SK-N-SH (cell line): ENCODE data around the gene ANKS1B. TPM values are rescaled to one million over a fixed set of nuclear protein-coding genes. Genes with fewer than 3 reads are reported as not detected.

Experiments used
- CTCF ChIA-PET: fragments of 300-600, 350-600 bp; formaldehyde crosslinking; extraction: SDS; loops from one replicate; lab custom pipeline; 2021; lab: Yijun Ruan, JAX
- POLR2A ChIA-PET: fragments of 350-600 bp; sonication (Branson Sonifier 250); formaldehyde crosslinking; extraction: SDS; loops from one replicate; lab custom pipeline; 2020; ENCODE audit warnings: antibody characterized with exemption, inconsistent platforms; lab: Yijun Ruan, JAX
- DNase-seq: peaks from one replicate; pipeline ENCODE4 v3.0.0; 2012
- H2AFZ ChIP-seq: fragments of 200-600 bp; sonication (generic); 2 replicates; pipeline ENCODE4 v1.8.1; 2016; ENCODE audit warnings: antibody characterized with exemption, mild to moderate bottlenecking, low read depth
- H3F3A ChIP-seq: fragments of 200-600 bp; sonication (generic); replicated peaks from 2 replicates; pipeline ENCODE3; 2016; ENCODE audit warnings: antibody characterized with exemption, mild to moderate bottlenecking; ENCODE audit not compliant: insufficient read depth
- H3K27ac ChIP-seq, 2 experiments: fragments of 200-500 bp in 1 of 2; fragments of 200-600 bp in 1 of 2; sonication (Bioruptor generic) in 1 of 2; sonication (generic), shearing (Covaris generic) in 1 of 2; 2 replicates each; pipeline versions ENCODE4 v1.5.1 to v1.6.1; 2014 to 2016; ENCODE audit warnings: low read depth in 2 of 2, inconsistent platforms in 1 of 2, low read length in 1 of 2, mild to moderate bottlenecking in 1 of 2, mixed read lengths in 1 of 2
- H3K27me3 ChIP-seq: fragments of 200-600 bp; sonication (generic), shearing (Covaris generic); 2 replicates; pipeline ENCODE4 v1.6.1; 2016; ENCODE audit warnings: mixed run types; ENCODE audit not compliant: insufficient read depth
- H3K36me3 ChIP-seq, 2 experiments: fragments of 200-500 bp in 1 of 2; fragments of 200-600 bp in 1 of 2; sonication (Bioruptor generic) in 1 of 2; sonication (generic) in 1 of 2; replicated peaks in 1 of 2; 2 replicates each; pipeline versions ENCODE3 to v1.5.1; 2014 to 2016; ENCODE audit warnings: low read length in 1 of 2, mild to moderate bottlenecking in 1 of 2; ENCODE audit not compliant: insufficient read depth in 2 of 2, control insufficient read depth in 1 of 2
- H3K4me1 ChIP-seq, 2 experiments: fragments of 200-500 bp in 1 of 2; fragments of 200-600 bp in 1 of 2; sonication (Bioruptor generic) in 1 of 2; sonication (generic), shearing (Covaris generic) in 1 of 2; 2 replicates each; pipeline versions ENCODE4 v1.5.1 to v1.6.1; 2014 to 2016; ENCODE audit warnings: low read depth in 1 of 2, low read length in 1 of 2, mixed run types in 1 of 2; ENCODE audit not compliant: insufficient read depth in 2 of 2, control insufficient read depth in 1 of 2
- H3K4me2 ChIP-seq: fragments of 200-600 bp; sonication (generic), shearing (Covaris generic); 2 replicates; pipeline ENCODE4 v1.6.1; 2017; ENCODE audit warnings: mixed run types
- H3K4me3 ChIP-seq, 2 experiments: fragments of 200-500 bp in 1 of 2; fragments of 200-600 bp in 1 of 2; sonication (Bioruptor generic) in 1 of 2; sonication (generic), shearing (Covaris generic) in 1 of 2; 2 replicates each; pipeline versions ENCODE4 v1.5.1 to v1.8.1; 2014 to 2016; ENCODE audit warnings: low read depth in 2 of 2, inconsistent platforms in 1 of 2, low read length in 1 of 2, mild to moderate bottlenecking in 1 of 2, mixed read lengths in 1 of 2, moderate library complexity in 1 of 2
- H3K79me2 ChIP-seq: fragments of 200-600 bp; sonication (generic); 2 replicates; pipeline ENCODE4 v1.8.1; 2017; ENCODE audit warnings: mild to moderate bottlenecking; ENCODE audit not compliant: insufficient read depth
- H3K9ac ChIP-seq: fragments of 200-600 bp; sonication (generic); 2 replicates; pipeline ENCODE4 v1.6.1; 2017; ENCODE audit warnings: mixed run types
- H3K9me2 ChIP-seq: fragments of 200-600 bp; sonication (generic); 2 replicates; pipeline ENCODE4 v1.6.1; 2017; ENCODE audit warnings: mixed run types
- H3K9me3 ChIP-seq: fragments of 200-600 bp; sonication (generic); 2 replicates; pipeline ENCODE4 v1.6.1; 2017; ENCODE audit warnings: mixed run types, mild to moderate bottlenecking, moderate library complexity
- H4K20me1 ChIP-seq: fragments of 200-600 bp; sonication (generic); 2 replicates; pipeline ENCODE4 v1.6.1; 2017; ENCODE audit warnings: mild to moderate bottlenecking, mixed run types; ENCODE audit not compliant: insufficient read depth
- CHD2 ChIP-seq: fragments of 150-350 bp; IDR thresholded peaks from 2 replicates; pipeline ENCODE4 v1.6.1; 2018; ENCODE audit warnings: low read length; ENCODE audit not compliant: partially characterized antibody
- EP300 ChIP-seq, 2 experiments: IDR thresholded peaks; 2 replicates each; pipeline versions ENCODE4 v1.4.0 to v1.6.1; 2012; ENCODE audit warnings: borderline replicate concordance in 1 of 2, low read depth in 1 of 2, low read length in 1 of 2
- GABPA ChIP-seq: IDR thresholded peaks from 2 replicates; pipeline ENCODE4 v1.4.0; 2012; ENCODE audit warnings: low read depth, mild to moderate bottlenecking
- MXI1 ChIP-seq: IDR thresholded peaks from 2 replicates; pipeline ENCODE4 v1.6.1; 2012; ENCODE audit warnings: mild to moderate bottlenecking, low read depth, low read length, improper control_type of control experiment
- NFIC ChIP-seq: IDR thresholded peaks from 2 replicates; pipeline ENCODE4 v1.4.0; 2012; ENCODE audit warnings: borderline replicate concordance
- POLR2AphosphoS5 ChIP-seq: IDR thresholded peaks from 2 replicates; pipeline ENCODE4 v1.6.1; 2012; ENCODE audit warnings: low read depth, low read length
- RCOR1 ChIP-seq: fragments of 150-350 bp; IDR thresholded peaks from 2 replicates; pipeline ENCODE4 v1.6.1; 2017; ENCODE audit warnings: antibody characterized with exemption, low read length
- REST ChIP-seq: IDR thresholded peaks from 2 replicates; pipeline ENCODE4 v1.6.1; 2012; ENCODE audit warnings: mild to moderate bottlenecking, low read depth, low read length, moderate library complexity
- TCF12 ChIP-seq: IDR thresholded peaks from 2 replicates; pipeline ENCODE4 v1.4.0; 2012
- WGBS: methylation state at CpG from one replicate; pipeline ENCODE4 v1.1.6; 2017; ENCODE audit warnings: low lambda C conversion rate; 5-methylcytosine and 5-hydroxymethylcytosine counted together
- polyA plus RNA-seq, 3 experiments: library from polyadenylated mRNA; depleted of rRNA; stranded (reverse); fragments of >200 nt; gene quantifications; 2 replicates each; pipeline ENCODE4 v1.2.3, GENCODE V29; 2012
- TF ChIP-seq, protein P1 (sequence below): fragments of 150-350 bp; IDR thresholded peaks from 2 replicates; pipeline ENCODE4 v1.6.1; 2016; ENCODE audit warnings: mild to moderate bottlenecking, low read depth, low read length
- TF ChIP-seq, protein P2 (sequence below): fragments of 150-350 bp; IDR thresholded peaks from 2 replicates; pipeline ENCODE4 v1.6.1; 2017; ENCODE audit warnings: antibody characterized with exemption, low read length, low read depth, borderline replicate concordance
- TF ChIP-seq, protein P3 (sequence below): IDR thresholded peaks from 2 replicates; pipeline ENCODE4; 2012

ANKS1B gene
- polyA plus RNA-seq, 1 of the 3 experiments (the other 2 are of a cell fraction): 1.8 TPM

DNA sequence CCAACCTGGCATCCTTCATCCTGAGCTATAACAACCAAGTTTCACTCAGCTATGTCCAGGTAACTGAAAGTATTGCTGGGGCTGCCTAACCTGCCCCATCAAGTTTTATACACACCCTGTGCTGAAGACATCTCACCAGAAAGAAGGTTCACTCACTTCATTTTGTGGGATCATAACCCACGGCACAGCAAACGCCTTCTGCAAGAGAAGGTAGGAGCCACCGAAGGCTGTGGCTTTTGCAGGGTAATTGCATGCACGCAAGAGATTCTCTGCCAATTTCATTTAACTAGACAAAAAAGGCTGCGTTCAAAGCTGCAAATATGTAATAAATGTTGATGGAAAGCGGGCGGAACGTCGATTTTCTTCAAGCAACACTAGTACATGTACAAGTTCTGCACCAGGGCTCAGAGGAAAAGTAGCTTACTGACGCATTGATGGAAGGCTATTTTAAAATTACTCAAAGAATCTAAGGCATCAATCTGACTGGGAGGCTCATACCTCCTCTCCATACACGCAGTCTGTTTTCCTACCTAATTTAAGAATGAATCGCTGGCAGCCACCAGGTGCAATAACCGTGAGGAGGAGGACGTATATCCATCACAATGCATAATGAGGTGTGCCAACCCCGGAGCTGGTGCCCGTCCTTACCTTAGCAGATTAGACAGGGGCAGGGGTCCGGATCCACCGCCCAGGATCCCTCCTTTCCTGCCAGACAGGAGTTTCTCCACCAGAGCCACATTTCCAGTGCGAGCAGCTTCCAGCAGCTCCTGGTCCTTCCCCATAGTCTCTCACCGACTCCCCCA lies 1.1 kb downstream of the ANKS1B start:
- Histone ChIP-seq H3K27me3 (no peaks in the 10 kb centered on the region), H3K79me2 (no peaks in the 10 kb centered on the region), H3K27ac (no peak overlapping the region), H3K4me1 (peaks cover 7 to 13% of the 10 kb centered on the region in 2 experiments; a peak in 2 of 4 replicates), H3K36me3 (no peaks in the 10 kb centered on the region), H2AFZ (0 out of 2 replicates have a peak overlapping the region, but pooled peaks have one; percentile 96), H3K9me2 (no peaks in the 10 kb centered on the region), H3K4me3 (peak overlapping the region; percentile 64 to 83), H3F3A (no peaks in the 10 kb centered on the region), H3K9me3 (no peaks in the 10 kb centered on the region), H3K4me2 (peak overlapping the region; percentile 85), H4K20me1 (no peaks in the 10 kb centered on the region), H3K9ac (no peak overlapping the region)
- TF ChIP-seq MXI1 (no peak), EP300 (IDR thresholded peaks at IDR 0.05; ENCODE audit: borderline replicate concordance in 1 of 2, low read depth in 1 of 2, low read length in 1 of 2) (no peak), POLR2AphosphoS5 (no peak), CHD2 (no peak), GABPA (no peak), TCF12 (no peak)
- TF ChIP-seq, protein P1, sequence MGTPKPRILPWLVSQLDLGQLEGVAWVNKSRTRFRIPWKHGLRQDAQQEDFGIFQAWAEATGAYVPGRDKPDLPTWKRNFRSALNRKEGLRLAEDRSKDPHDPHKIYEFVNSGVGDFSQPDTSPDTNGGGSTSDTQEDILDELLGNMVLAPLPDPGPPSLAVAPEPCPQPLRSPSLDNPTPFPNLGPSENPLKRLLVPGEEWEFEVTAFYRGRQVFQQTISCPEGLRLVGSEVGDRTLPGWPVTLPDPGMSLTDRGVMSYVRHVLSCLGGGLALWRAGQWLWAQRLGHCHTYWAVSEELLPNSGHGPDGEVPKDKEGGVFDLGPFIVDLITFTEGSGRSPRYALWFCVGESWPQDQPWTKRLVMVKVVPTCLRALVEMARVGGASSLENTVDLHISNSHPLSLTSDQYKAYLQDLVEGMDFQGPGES: no peak
- TF ChIP-seq, protein P2, sequence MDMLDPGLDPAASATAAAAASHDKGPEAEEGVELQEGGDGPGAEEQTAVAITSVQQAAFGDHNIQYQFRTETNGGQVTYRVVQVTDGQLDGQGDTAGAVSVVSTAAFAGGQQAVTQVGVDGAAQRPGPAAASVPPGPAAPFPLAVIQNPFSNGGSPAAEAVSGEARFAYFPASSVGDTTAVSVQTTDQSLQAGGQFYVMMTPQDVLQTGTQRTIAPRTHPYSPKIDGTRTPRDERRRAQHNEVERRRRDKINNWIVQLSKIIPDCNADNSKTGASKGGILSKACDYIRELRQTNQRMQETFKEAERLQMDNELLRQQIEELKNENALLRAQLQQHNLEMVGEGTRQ: no peak
- TF ChIP-seq, protein P3, sequence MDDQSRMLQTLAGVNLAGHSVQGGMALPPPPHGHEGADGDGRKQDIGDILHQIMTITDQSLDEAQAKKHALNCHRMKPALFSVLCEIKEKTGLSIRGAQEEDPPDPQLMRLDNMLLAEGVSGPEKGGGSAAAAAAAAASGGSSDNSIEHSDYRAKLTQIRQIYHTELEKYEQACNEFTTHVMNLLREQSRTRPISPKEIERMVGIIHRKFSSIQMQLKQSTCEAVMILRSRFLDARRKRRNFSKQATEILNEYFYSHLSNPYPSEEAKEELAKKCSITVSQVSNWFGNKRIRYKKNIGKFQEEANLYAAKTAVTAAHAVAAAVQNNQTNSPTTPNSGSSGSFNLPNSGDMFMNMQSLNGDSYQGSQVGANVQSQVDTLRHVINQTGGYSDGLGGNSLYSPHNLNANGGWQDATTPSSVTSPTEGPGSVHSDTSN: no peak
- ChIA-PET CTCF (interaction anchor here (0.8 kb wide), 2 partner anchors 35 to 251 kb away, joined by 3 read pairs; no protein-coding TSS in a partner anchor), POLR2A (no interaction called here)
- DNase-seq: peak; percentile 52
- 63% methylated on average over 20 of the region's 20 CpGs for WGBS

DNA sequence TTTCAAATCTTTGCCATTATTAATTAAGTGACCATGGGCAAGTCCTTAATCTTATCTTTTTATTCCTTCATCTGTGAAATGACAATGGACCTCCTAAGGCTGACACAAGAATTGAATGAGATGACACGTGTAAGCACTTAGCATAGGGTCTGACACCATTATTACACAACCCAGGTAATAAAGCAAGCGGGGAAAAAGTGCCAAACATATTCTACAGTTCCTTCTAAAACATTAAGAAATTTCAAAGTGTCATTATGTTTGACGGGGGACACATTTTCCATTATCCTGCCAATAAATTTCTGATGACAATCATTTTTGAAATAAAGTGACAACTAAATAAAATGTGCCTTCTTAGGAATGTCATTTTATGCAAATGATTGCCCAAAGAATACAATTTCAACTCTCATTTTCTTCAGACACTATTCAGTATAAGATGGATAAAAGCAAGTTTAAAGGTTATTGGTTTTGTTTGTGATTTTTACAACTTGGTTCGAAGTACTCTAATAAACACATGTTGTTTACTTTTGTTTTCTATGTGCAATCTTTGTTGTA lies 3.0 kb downstream of the ANKS1B start:
- H2AFZ ChIP-seq: no peak overlapping the region
- TF ChIP-seq MXI1 (no peak), NFIC (no peak), RCOR1 (no peak), REST (no peak), POLR2AphosphoS5 (no peak), TCF12 (no peak), CHD2 (no peak)
- H4K20me1 ChIP-seq: no peaks in the 10 kb centered on the region
- H3K27me3 ChIP-seq: no peaks in the 10 kb centered on the region
- CTCF ChIA-PET: no interaction called here
- no peaks in the 10 kb centered on the region for H3K36me3 ChIP-seq
- no peak overlapping the region for H3K9ac ChIP-seq
- POLR2A ChIA-PET: no interaction called here
- H3K9me3 ChIP-seq: no peaks in the 10 kb centered on the region
- no peak overlapping the region for H3K4me3 ChIP-seq
- no peak overlapping the region for H3K27ac ChIP-seq
- WGBS: 82% methylated on average over 4 of the region's 4 CpGs
- no peaks in the 10 kb centered on the region for H3F3A ChIP-seq
- no peak for DNase-seq
- no peaks in the 10 kb centered on the region for H3K79me2 ChIP-seq
- peaks cover 7 to 13% of the 10 kb centered on the region in 2 experiments; a peak in 2 of 4 replicates for H3K4me1 ChIP-seq
- H3K9me2 ChIP-seq: no peaks in the 10 kb centered on the region
- no peak overlapping the region for H3K4me2 ChIP-seq
